HepG2 (cell line): ENCODE measurements around the gene OR4D9. TPM values are rescaled to one million over a fixed set of nuclear protein-coding genes. Genes with fewer than 3 reads are reported as not detected.

Source experiments
- EEA1 ChIP-seq: sonication (generic); formaldehyde crosslinking; IDR thresholded peaks from 2 replicates; pipeline ENCODE4 v1.5.1; 2020; ENCODE audit warnings: mild to moderate bottlenecking, missing genetic modification reagents, borderline replicate concordance
- FIP1L1 ChIP-seq: fragments of 200-400 bp; formaldehyde crosslinking; IDR thresholded peaks from 2 replicates; pipeline ENCODE4 v1.6.1; 2018; ENCODE audit warnings: low read depth, mild to moderate bottlenecking, low read length, moderate library complexity, borderline replicate concordance; ENCODE audit not compliant: insufficient read depth
- MTF1 ChIP-seq: sonication (generic); formaldehyde crosslinking; IDR thresholded peaks from 2 replicates; pipeline ENCODE4 v1.5.0; 2020; ENCODE audit warnings: missing genetic modification reagents
- NAIF1 ChIP-seq: sonication (generic); formaldehyde crosslinking; IDR thresholded peaks from 2 replicates; pipeline ENCODE4 v1.5.0; 2020; ENCODE audit warnings: mild to moderate bottlenecking, missing genetic modification reagents, borderline replicate concordance
- NFKB2 ChIP-seq: sonication (generic); formaldehyde crosslinking; IDR thresholded peaks from 2 replicates; pipeline ENCODE4 v1.4.0; 2020; ENCODE audit warnings: missing genetic modification reagents, borderline replicate concordance
- PRPF4 ChIP-seq: fragments of 200-400 bp; formaldehyde crosslinking; IDR thresholded peaks from 2 replicates; pipeline ENCODE4 v1.6.1; 2016; ENCODE audit warnings: low read length, low read depth; ENCODE audit not compliant: poor library complexity, severe bottlenecking
- TRIM24 ChIP-seq: sonication (generic); formaldehyde crosslinking; IDR thresholded peaks from 2 replicates; pipeline ENCODE4 v1.8.0; 2022; ENCODE audit warnings: mild to moderate bottlenecking, missing genetic modification reagents
- ZBTB42 ChIP-seq: sonication (generic); formaldehyde crosslinking; IDR thresholded peaks from 2 replicates; pipeline ENCODE4 v1.5.0; 2020; ENCODE audit warnings: mild to moderate bottlenecking, missing genetic modification reagents
- ZFX ChIP-seq: sonication (generic); formaldehyde crosslinking; IDR thresholded peaks from 2 replicates; pipeline ENCODE4 v1.4.0; 2020; ENCODE audit warnings: mild to moderate bottlenecking, low read depth, missing genetic modification reagents, moderate library complexity
- ZIK1 ChIP-seq: sonication (generic); formaldehyde crosslinking; IDR thresholded peaks from 2 replicates; pipeline ENCODE4 v1.5.0; 2020; ENCODE audit warnings: mild to moderate bottlenecking, low read depth, missing genetic modification reagents, borderline replicate concordance
- ZMAT3 ChIP-seq: sonication (generic); formaldehyde crosslinking; conservative IDR thresholded peaks from 2 replicates; pipeline ENCODE4 v1.7.0; 2021; ENCODE audit warnings: missing genetic modification reagents
- ZNF205 ChIP-seq: IDR thresholded peaks from 2 replicates; pipeline ENCODE4 v1.6.1; 2018; ENCODE audit warnings: missing biosample characterization, missing genetic modification reagents
- ZNF230 ChIP-seq: sonication (generic); formaldehyde crosslinking; IDR thresholded peaks from 2 replicates; pipeline ENCODE4 v1.4.0; 2020; ENCODE audit warnings: mild to moderate bottlenecking, missing genetic modification reagents
- ZNF251 ChIP-seq: sonication (generic); formaldehyde crosslinking; IDR thresholded peaks from 2 replicates; pipeline ENCODE4 v1.9.0; 2021; ENCODE audit warnings: mild to moderate bottlenecking, missing genetic modification reagents
- ZNF264 ChIP-seq: sonication (generic); formaldehyde crosslinking; IDR thresholded peaks from 2 replicates; pipeline ENCODE4 v1.4.0; 2020; ENCODE audit warnings: missing genetic modification reagents
- ZNF773 ChIP-seq: sonication (generic); formaldehyde crosslinking; IDR thresholded peaks from 2 replicates; pipeline ENCODE4 v1.4.0; 2020; ENCODE audit warnings: missing genetic modification reagents, borderline replicate concordance
- ZNF879 ChIP-seq: sonication (generic); formaldehyde crosslinking; IDR thresholded peaks from 2 replicates; pipeline ENCODE4 v1.8.1; 2023; ENCODE audit warnings: missing genetic modification reagents
- polyA plus RNA-seq, 8 experiments: library from polyadenylated mRNA; depleted of rRNA in 3 of 8; stranded (reverse) in 7 of 8; unstranded in 1 of 8; fragments of >200 nt; fragmentation: Illumina TruSeq in 4 of 8; extraction: Trizol in 4 of 8; gene quantifications; 2 replicates each; pipeline versions ENCODE4 v1.2.1 to v1.2.3, GENCODE V29; 2011 to 2016; ENCODE audit warnings: low read depth in 4 of 8, missing spikeins in 1 of 8, mixed read lengths in 1 of 8; ENCODE audit not compliant: insufficient read depth in 1 of 8
- total RNA-seq, 5 experiments: library from RNA; depleted of rRNA; stranded (reverse); fragments of >200 nt; fragmentation: Illumina TruSeq; extraction: Trizol; gene quantifications; 2 replicates each; pipeline ENCODE4 v1.2.3, GENCODE V29; 2016; ENCODE audit warnings: low read depth in 1 of 5
- TF ChIP-seq, protein P1 (sequence below): sonication (generic); formaldehyde crosslinking; IDR thresholded peaks from 2 replicates; pipeline ENCODE4 v1.4.0; 2020; ENCODE audit warnings: missing genetic modification reagents
- TF ChIP-seq, protein P2 (sequence below): fragments of 450-650 bp; IDR thresholded peaks from 2 replicates; pipeline ENCODE4 v1.6.1; 2017; ENCODE audit warnings: mild to moderate bottlenecking
- TF ChIP-seq, protein P3 (sequence below): sonication (generic); formaldehyde crosslinking; IDR thresholded peaks from 2 replicates; pipeline ENCODE4 v1.9.0; 2021; ENCODE audit warnings: missing genetic modification reagents, borderline replicate concordance
- TF ChIP-seq, protein P4 (sequence below): sonication (generic); formaldehyde crosslinking; IDR thresholded peaks from 2 replicates; pipeline ENCODE4 v1.4.0; 2020; ENCODE audit warnings: missing genetic modification reagents

OR4D9 gene
- total and polyA plus RNA-seq, 2 of the 13 experiments (the other 11 are each of a cell fraction or from before 2014, with no cell fraction given), result not detected

DNA sequence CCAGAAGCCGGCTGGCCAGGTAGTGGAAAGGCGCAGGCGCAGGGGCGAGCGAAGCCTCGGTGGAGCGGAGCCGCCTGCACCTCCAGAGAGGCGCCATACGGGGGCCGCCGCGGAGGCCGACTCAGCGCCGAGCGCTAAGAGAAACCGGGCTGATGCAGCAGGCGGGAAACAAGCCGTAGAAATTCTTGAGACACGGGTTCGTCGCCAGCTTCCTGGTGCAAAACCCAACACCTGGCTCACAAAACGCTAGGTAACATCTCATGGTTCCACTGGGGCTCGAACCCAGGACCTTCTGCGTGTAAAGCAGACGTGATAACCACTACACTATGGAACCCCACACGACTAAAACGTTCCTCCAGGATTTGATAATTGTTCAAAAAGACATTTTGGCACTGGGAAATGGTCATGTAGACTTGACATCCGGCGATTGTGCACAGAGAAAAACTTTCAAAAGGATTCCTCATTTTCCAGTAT, 39.1 kb downstream of the OR4D9 start (continued):
- TF ChIP-seq ZFX (CRISPR knock-in tag) (peak; percentile 42; the same call in 1 of the 2 replicates), NAIF1 (CRISPR knock-in tag) (peak; percentile 59; the same call in 1 of the 2 replicates), ZNF205 (CRISPR knock-in tag) (peak; percentile 56), ZNF264 (CRISPR knock-in tag) (peak; percentile 70; the same call in 1 of the 2 replicates), EEA1 (CRISPR knock-in tag) (no peak), TRIM24 (CRISPR knock-in tag) (no peak), FIP1L1 (0 out of 2 replicates have a peak, but pooled peaks have one; percentile 61), ZNF773 (CRISPR knock-in tag) (no peak), PRPF4 (peak; percentile 60), ZBTB42 (0 out of 2 replicates have a peak, but pooled peaks have one; percentile 67), ZNF230 (CRISPR knock-in tag) (peak; percentile 89), MTF1 (CRISPR knock-in tag) (peak; percentile 70; the same call in 1 of the 2 replicates), ZNF251 (0 out of 2 replicates have a peak, but pooled peaks have one; percentile 64), ZNF879 (CRISPR knock-in tag) (no peak), ZMAT3 (CRISPR knock-in tag) (no peak; the same call in 1 of the 2 replicates), ZIK1 (CRISPR knock-in tag) (no peak), NFKB2 (CRISPR knock-in tag) (peak; percentile 70; the same call in 1 of the 2 replicates)
- TF ChIP-seq, protein P1, sequence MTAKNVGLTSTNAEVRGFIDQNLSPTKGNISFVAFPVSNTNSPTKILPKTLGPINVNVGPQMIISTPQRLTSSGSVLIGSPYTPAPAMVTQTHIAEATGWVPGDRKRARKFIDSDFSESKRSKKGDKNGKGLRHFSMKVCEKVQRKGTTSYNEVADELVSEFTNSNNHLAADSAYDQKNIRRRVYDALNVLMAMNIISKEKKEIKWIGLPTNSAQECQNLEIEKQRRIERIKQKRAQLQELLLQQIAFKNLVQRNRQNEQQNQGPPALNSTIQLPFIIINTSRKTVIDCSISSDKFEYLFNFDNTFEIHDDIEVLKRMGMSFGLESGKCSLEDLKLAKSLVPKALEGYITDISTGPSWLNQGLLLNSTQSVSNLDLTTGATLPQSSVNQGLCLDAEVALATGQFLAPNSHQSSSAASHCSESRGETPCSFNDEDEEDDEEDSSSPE (CRISPR knock-in tag), result peak; percentile 88
- TF ChIP-seq, protein P2, sequence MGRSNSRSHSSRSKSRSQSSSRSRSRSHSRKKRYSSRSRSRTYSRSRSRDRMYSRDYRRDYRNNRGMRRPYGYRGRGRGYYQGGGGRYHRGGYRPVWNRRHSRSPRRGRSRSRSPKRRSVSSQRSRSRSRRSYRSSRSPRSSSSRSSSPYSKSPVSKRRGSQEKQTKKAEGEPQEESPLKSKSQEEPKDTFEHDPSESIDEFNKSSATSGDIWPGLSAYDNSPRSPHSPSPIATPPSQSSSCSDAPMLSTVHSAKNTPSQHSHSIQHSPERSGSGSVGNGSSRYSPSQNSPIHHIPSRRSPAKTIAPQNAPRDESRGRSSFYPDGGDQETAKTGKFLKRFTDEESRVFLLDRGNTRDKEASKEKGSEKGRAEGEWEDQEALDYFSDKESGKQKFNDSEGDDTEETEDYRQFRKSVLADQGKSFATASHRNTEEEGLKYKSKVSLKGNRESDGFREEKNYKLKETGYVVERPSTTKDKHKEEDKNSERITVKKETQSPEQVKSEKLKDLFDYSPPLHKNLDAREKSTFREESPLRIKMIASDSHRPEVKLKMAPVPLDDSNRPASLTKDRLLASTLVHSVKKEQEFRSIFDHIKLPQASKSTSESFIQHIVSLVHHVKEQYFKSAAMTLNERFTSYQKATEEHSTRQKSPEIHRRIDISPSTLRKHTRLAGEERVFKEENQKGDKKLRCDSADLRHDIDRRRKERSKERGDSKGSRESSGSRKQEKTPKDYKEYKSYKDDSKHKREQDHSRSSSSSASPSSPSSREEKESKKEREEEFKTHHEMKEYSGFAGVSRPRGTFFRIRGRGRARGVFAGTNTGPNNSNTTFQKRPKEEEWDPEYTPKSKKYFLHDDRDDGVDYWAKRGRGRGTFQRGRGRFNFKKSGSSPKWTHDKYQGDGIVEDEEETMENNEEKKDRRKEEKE, result no peak
- TF ChIP-seq, protein P3, sequence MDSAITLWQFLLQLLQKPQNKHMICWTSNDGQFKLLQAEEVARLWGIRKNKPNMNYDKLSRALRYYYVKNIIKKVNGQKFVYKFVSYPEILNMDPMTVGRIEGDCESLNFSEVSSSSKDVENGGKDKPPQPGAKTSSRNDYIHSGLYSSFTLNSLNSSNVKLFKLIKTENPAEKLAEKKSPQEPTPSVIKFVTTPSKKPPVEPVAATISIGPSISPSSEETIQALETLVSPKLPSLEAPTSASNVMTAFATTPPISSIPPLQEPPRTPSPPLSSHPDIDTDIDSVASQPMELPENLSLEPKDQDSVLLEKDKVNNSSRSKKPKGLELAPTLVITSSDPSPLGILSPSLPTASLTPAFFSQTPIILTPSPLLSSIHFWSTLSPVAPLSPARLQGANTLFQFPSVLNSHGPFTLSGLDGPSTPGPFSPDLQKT (CRISPR knock-in tag), result no peak
- TF ChIP-seq, protein P4, sequence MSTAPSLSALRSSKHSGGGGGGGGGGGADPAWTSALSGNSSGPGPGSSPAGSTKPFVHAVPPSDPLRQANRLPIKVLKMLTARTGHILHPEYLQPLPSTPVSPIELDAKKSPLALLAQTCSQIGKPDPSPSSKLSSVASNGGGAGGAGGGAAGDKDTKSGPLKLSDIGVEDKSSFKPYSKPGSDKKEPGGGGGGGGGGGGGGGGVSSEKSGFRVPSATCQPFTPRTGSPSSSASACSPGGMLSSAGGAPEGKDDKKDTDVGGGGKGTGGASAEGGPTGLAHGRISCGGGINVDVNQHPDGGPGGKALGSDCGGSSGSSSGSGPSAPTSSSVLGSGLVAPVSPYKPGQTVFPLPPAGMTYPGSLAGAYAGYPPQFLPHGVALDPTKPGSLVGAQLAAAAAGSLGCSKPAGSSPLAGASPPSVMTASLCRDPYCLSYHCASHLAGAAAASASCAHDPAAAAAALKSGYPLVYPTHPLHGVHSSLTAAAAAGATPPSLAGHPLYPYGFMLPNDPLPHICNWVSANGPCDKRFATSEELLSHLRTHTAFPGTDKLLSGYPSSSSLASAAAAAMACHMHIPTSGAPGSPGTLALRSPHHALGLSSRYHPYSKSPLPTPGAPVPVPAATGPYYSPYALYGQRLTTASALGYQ (CRISPR knock-in tag), result peak; percentile 45; the same call in 1 of the 2 replicates
